ENCODE measurements around the gene CKM. TPM values are rescaled to one million over a fixed set of nuclear protein-coding genes. Genes with fewer than 3 reads are reported as not detected.

CKM gene
- total and polyA plus RNA-seq, 10 of the 15 experiments (the other 5 are each of a cell fraction or from before 2014, with no cell fraction given): 0.08 to 0.14 (median 0.13) TPM; not detected in 5

DNA sequence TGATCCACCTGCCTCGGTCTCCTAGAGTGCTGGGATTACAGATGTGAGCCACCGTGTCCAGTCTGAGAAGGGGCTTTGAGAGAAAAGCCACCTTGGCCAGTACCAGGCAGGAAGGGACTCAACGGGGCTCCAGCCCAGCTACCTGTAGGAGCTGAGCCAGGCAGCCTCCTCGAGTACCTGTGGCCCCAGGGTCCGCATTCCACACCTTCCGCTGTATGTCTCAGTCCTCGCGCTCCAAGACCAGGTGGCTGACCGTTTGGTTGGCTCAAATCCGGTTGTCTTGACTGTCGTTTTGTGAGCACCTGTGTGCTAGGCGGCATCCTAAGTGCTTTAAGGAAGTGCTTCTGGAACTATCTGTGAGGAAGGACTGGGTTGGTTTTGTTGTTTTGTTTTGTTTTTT, 55.4 kb downstream of the CKM start:
- CTCF ChIA-PET: no interaction called here
- Histone ChIP-seq H3K79me2 (ENCODE audit: control insufficient read depth, insufficient read depth, low read length) (no peaks in the 10 kb centered on the region), H3K9ac (ENCODE audit: control insufficient read depth, insufficient read depth, low read length) (no peak overlapping the region), H2AFZ (ENCODE audit: control insufficient read depth, low read depth, low read length) (no peak overlapping the region), H3K9me3 (replicated peaks; ENCODE audit: control insufficient read depth, insufficient read depth, low read length) (no peaks in the 10 kb centered on the region), H4K20me1 (ENCODE audit: control insufficient read depth, insufficient read depth) (no peaks in the 10 kb centered on the region), H3K27ac (ENCODE audit: control insufficient read depth, insufficient read depth) (no peak overlapping the region), H3K4me1 (ENCODE audit: control insufficient read depth, insufficient read depth, low read length) (no peaks in the 10 kb centered on the region), H3K4me3 (no peak overlapping the region), H3K36me3 (ENCODE audit: control insufficient read depth in 2 of 2, insufficient read depth in 2 of 2, low read length in 1 of 2) (peaks cover 0 to 1% of the 10 kb centered on the region in 2 experiments; a peak in 3 of 4 replicates), H3K27me3 (replicated peaks in 1 of 2; ENCODE audit: control insufficient read depth in 2 of 2, insufficient read depth in 2 of 2, low read length in 1 of 2) (no peaks in the 10 kb centered on the region), H3K4me2 (ENCODE audit: control insufficient read depth, insufficient read depth) (no peak overlapping the region)
- FAIRE-seq (no peak), DNase-seq (ENCODE audit: low read depth, low spot score) (no peak), ATAC-seq (no peak)
- RAD21 ChIA-PET (ENCODE audit: unreplicated experiment): no interaction called here
- SMC1A ChIA-PET (ENCODE audit: uncharacterized antibody, unreplicated experiment): no interaction called here
- POLR2A ChIA-PET: interaction anchor here (0.6 kb wide), 1 partner anchor 62 kb away, joined by 4 read pairs; no protein-coding TSS in a partner anchor
- intact Hi-C loops (cut with micrococcal nuclease; ENCODE audit: unreplicated experiment): no loop called here
- WGBS (ENCODE audit: insufficient coverage, insufficient replicate concordance, low lambda C conversion rate, missing lambda C conversion rate): 86% methylated on average over 12 of the region's 12 CpGs
- in situ Hi-C loops (cut with MboI): no loop called here
- no TSS peak for BruUV-seq (replicated peaks)
- TF ChIP-seq RCOR1 (conservative IDR thresholded peaks at IDR 0.05; ENCODE audit: low read depth, low read length) (no peak), DPF2 (IDR thresholded peaks at IDR 0.05) (no peak), SIN3A (IDR thresholded peaks at IDR 0.05; ENCODE audit: low read depth, low read length) (no peak), TCF12 (IDR thresholded peaks at IDR 0.05; ENCODE audit: low read depth, low read length) (no peak), BMI1 (IDR thresholded peaks at IDR 0.05; ENCODE audit: borderline replicate concordance) (no peak), MTA2 (IDR thresholded peaks at IDR 0.05; ENCODE audit: low read depth) (no peak), NFIC (IDR thresholded peaks at IDR 0.05; ENCODE audit: low read depth, low read length) (no peak), CHD4 (IDR thresholded peaks at IDR 0.05) (no peak), ZBTB4 (CRISPR knock-in tag; IDR thresholded peaks at IDR 0.05) (no peak), BHLHE40 (IDR thresholded peaks at IDR 0.05; ENCODE audit: borderline replicate concordance in 1 of 2, low read depth in 2 of 2, low read length in 1 of 2) (no peak), SUPT20H (IDR thresholded peaks at IDR 0.05; ENCODE audit: borderline replicate concordance, control insufficient read depth, low read depth, low read length) (no peak), MXI1 (IDR thresholded peaks at IDR 0.05; ENCODE audit: low read depth, low read length) (no peak), JUND (IDR thresholded peaks at IDR 0.05; ENCODE audit: low read depth, low read length) (no peak), SPI1 (IDR thresholded peaks at IDR 0.05; ENCODE audit: borderline replicate concordance, insufficient read depth, low read depth, low read length) (no peak), CREB1 (IDR thresholded peaks at IDR 0.05; ENCODE audit: low read depth) (no peak), SMAD1 (IDR thresholded peaks at IDR 0.05; ENCODE audit: low read depth, partially characterized antibody) (no peak)
- TF ChIP-seq, protein P1, sequence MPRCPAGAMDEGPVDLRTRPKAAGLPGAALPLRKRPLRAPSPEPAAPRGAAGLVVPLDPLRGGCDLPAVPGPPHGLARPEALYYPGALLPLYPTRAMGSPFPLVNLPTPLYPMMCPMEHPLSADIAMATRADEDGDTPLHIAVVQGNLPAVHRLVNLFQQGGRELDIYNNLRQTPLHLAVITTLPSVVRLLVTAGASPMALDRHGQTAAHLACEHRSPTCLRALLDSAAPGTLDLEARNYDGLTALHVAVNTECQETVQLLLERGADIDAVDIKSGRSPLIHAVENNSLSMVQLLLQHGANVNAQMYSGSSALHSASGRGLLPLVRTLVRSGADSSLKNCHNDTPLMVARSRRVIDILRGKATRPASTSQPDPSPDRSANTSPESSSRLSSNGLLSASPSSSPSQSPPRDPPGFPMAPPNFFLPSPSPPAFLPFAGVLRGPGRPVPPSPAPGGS (IDR thresholded peaks at IDR 0.05; ENCODE audit: borderline replicate concordance, insufficient read depth, low read depth, low read length, poor library complexity, severe bottlenecking): no peak
- TF ChIP-seq, protein P2, sequence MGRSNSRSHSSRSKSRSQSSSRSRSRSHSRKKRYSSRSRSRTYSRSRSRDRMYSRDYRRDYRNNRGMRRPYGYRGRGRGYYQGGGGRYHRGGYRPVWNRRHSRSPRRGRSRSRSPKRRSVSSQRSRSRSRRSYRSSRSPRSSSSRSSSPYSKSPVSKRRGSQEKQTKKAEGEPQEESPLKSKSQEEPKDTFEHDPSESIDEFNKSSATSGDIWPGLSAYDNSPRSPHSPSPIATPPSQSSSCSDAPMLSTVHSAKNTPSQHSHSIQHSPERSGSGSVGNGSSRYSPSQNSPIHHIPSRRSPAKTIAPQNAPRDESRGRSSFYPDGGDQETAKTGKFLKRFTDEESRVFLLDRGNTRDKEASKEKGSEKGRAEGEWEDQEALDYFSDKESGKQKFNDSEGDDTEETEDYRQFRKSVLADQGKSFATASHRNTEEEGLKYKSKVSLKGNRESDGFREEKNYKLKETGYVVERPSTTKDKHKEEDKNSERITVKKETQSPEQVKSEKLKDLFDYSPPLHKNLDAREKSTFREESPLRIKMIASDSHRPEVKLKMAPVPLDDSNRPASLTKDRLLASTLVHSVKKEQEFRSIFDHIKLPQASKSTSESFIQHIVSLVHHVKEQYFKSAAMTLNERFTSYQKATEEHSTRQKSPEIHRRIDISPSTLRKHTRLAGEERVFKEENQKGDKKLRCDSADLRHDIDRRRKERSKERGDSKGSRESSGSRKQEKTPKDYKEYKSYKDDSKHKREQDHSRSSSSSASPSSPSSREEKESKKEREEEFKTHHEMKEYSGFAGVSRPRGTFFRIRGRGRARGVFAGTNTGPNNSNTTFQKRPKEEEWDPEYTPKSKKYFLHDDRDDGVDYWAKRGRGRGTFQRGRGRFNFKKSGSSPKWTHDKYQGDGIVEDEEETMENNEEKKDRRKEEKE (IDR thresholded peaks at IDR 0.05): no peak
